Lung (tissue), 12 donors: ENCODE results near the gene CHST10. TPM values are rescaled to one million over a fixed set of nuclear protein-coding genes. Genes with fewer than 3 reads are reported as not detected.

Experiments
- ATAC-seq: fragments of 200-7000 bp; cut with Tn5 transposase; one replicate; pipeline ENCODE4 v1.9.1; 2020; ENCODE audit warnings: moderate number of reproducible peaks; ENCODE audit not compliant: insufficient read depth, low FRiP score
- DNase-seq, 3 donors: peaks; one replicate each; pipeline ENCODE4 v3.0.0-alpha.2; 2013 to 2017
- H3K27ac ChIP-seq, 2 donors: one replicate each; pipeline ENCODE4 v1.5.1; 2013; ENCODE audit warnings: mild to moderate bottlenecking in 2 of 2, moderate library complexity in 2 of 2, control low read depth in 1 of 2, inconsistent platforms in 1 of 2, low read depth in 1 of 2, low read length in 1 of 2
- H3K27me3 ChIP-seq, 3 donors: one replicate each; pipeline ENCODE4 v1.5.1; 2013; ENCODE audit warnings: low read length in 2 of 3; ENCODE audit not compliant: control insufficient read depth in 3 of 3, insufficient read depth in 3 of 3
- H3K36me3 ChIP-seq, 4 donors: one replicate each; pipeline ENCODE4 v1.5.1; 2013; ENCODE audit warnings: low read length in 4 of 4, mild to moderate bottlenecking in 1 of 4, moderate library complexity in 1 of 4; ENCODE audit not compliant: control insufficient read depth in 4 of 4, insufficient read depth in 4 of 4
- H3K4me1 ChIP-seq, 5 donors: one replicate each; pipeline ENCODE4 v1.5.1; 2013; ENCODE audit warnings: low read length in 5 of 5, mild to moderate bottlenecking in 2 of 5, moderate library complexity in 1 of 5; ENCODE audit not compliant: control insufficient read depth in 5 of 5, insufficient read depth in 5 of 5
- H3K4me3 ChIP-seq: one replicate; pipeline ENCODE4 v1.5.1; 2013; ENCODE audit warnings: mild to moderate bottlenecking, control low read depth, moderate library complexity
- H3K9ac ChIP-seq, 2 donors: one replicate each; pipeline ENCODE4 v1.5.1; 2013; ENCODE audit warnings: low read length in 2 of 2, control low read depth in 1 of 2; ENCODE audit not compliant: insufficient read depth in 1 of 2
- H3K9me3 ChIP-seq, 4 donors: one replicate each; pipeline ENCODE4 v1.5.1; 2013; ENCODE audit warnings: low read length in 3 of 4, mild to moderate bottlenecking in 1 of 4, moderate library complexity in 1 of 4; ENCODE audit not compliant: control insufficient read depth in 4 of 4, insufficient read depth in 3 of 4
- WGBS, 2 donors: extraction: QIAGEN DNeasy Blood & Tissue Kit; methylation state at CpG; one replicate each; pipeline ENCODE4 v1.1.7; 2013; 5-methylcytosine and 5-hydroxymethylcytosine counted together
- polyA plus RNA-seq, 2 donors: library from polyadenylated mRNA; stranded (reverse); fragments of 200-250 nt; gene quantifications; one replicate each; pipeline ENCODE4 v1.2.1, GENCODE V29; 2013
- total RNA-seq, 2 donors: library from RNA; depleted of rRNA in 1 of 2; stranded (reverse); fragments of >200 nt in 1 of 2; gene quantifications; one replicate each; pipeline ENCODE4 v1.2.1, GENCODE V29; 2014 to 2021
- TF ChIP-seq, protein P1 (sequence below): IDR thresholded peaks from 2 replicates; pipeline ENCODE4 v1.5.1; 2012; ENCODE audit warnings: mild to moderate bottlenecking; ENCODE audit errors: control extremely low read depth, extremely low read depth
- donor health status: control.
- donor health status: control.
- donor health status: Bipolar disorder and iron deficiency.
- donor health status: healthy.
- donor health status: DM: yes; HTN: yes; CAD: no.

CHST10 gene
- total and polyA plus RNA-seq, 4 donors = 5.1 to 22.4 (median 8.0) TPM

- ATAC-seq (no peak), DNase-seq (no peak)
- peaks cover 0 to 13% (median 3%) of the 10 kb centered on the region in 4 donors for H3K36me3 ChIP-seq
- TF ChIP-seq, protein P1, sequence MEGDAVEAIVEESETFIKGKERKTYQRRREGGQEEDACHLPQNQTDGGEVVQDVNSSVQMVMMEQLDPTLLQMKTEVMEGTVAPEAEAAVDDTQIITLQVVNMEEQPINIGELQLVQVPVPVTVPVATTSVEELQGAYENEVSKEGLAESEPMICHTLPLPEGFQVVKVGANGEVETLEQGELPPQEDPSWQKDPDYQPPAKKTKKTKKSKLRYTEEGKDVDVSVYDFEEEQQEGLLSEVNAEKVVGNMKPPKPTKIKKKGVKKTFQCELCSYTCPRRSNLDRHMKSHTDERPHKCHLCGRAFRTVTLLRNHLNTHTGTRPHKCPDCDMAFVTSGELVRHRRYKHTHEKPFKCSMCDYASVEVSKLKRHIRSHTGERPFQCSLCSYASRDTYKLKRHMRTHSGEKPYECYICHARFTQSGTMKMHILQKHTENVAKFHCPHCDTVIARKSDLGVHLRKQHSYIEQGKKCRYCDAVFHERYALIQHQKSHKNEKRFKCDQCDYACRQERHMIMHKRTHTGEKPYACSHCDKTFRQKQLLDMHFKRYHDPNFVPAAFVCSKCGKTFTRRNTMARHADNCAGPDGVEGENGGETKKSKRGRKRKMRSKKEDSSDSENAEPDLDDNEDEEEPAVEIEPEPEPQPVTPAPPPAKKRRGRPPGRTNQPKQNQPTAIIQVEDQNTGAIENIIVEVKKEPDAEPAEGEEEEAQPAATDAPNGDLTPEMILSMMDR = no peak
- peaks cover 0 to 28% (median 22%) of the 10 kb centered on the region in 5 donors for H3K4me1 ChIP-seq
- H3K27me3 ChIP-seq = no peaks in the 10 kb centered on the region
- H3K27ac ChIP-seq = no peak overlapping the region
- no peaks in the 10 kb centered on the region for H3K9me3 ChIP-seq
- H3K9ac ChIP-seq = no peak overlapping the region
- WGBS, 2 donors = 89 to 91% methylated on average over 12 of the region's 12 CpGs
- H3K4me3 ChIP-seq = no peak overlapping the region
Measured at GRCh38 chr2:100418406-100418962, 1.0 kb upstream of the CHST10 start.

DNA sequence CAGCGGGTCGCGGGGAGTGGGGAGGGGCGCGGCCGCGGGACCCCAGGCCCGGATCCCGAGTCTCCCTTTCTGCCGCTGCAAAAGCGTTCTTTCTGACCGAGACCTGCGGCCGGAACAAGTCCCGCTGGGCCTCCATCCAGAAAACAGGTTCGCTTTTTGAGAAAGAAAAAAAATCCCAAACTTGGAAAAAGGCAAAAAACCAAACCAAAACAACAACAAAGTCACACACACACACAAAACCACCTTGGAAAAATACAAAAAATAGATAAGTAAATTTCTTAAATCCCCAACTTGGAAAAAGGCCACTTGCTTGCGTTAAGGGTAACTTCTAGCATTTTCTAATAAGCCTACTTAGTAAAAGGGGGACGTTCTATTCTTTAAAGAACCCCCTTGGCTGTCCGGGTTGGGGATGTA is 250 bp upstream of the CHST10 start:
- ATAC-seq (no peak), DNase-seq (no peak)
- H3K4me1 ChIP-seq = peaks cover 0 to 25% (median 22%) of the 10 kb centered on the region in 5 donors
- H3K9ac ChIP-seq = peak overlapping the region in 1 of 2 donors; percentile 57
- no peaks in the 10 kb centered on the region for H3K27me3 ChIP-seq
- H3K9me3 ChIP-seq = no peaks in the 10 kb centered on the region
- H3K27ac ChIP-seq = peak overlapping the region; percentile 74 to 85
- H3K36me3 ChIP-seq = peaks cover 0 to 13% (median 3%) of the 10 kb centered on the region in 4 donors
- H3K4me3 ChIP-seq = peak overlapping the region; percentile 77
- 12 to 14% methylated on average over 18 to 19 of the region's 19 CpGs for WGBS, 2 donors
- TF ChIP-seq, protein P1 = no peak

DNA sequence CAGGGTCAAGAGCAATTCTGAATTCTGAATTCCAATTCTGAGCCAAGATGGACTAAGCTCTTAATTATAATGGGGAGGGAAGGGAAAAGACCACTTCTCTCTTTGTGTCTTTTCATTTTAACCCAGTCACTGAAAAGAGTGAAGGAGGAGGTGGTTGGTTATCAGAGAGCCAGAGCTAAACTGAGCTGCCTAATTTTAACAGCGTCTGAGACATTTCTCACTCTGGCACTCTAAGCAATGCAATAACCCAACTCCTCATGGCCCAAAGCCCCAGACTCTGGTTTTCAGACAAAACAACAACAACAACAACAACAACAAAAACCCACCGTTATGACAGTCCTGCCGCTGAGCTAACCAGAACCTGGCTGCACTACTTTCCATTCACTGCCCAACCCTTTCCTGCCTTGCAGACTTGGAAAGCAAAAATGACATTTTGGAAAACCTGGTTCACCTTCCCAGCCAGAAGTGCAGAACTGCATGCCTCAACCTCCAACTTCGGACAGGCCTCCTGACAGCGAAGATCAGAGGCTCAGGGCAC is 1.0 kb downstream of the CHST10 start:
- ATAC-seq (no peak), DNase-seq (peak in 1 of 3 donors; percentile 19)
- Histone ChIP-seq H3K4me3 (peak overlapping the region; percentile 77), H3K9me3 (no peaks in the 10 kb centered on the region), H3K27me3 (no peaks in the 10 kb centered on the region), H3K27ac (peak overlapping the region in 1 of 2 donors; percentile 33), H3K36me3 (peaks cover 0 to 13% (median 3%) of the 10 kb centered on the region in 4 donors), H3K9ac (peak overlapping the region; percentile 48 to 84), H3K4me1 (peaks cover 2 to 22% (median 19%) of the 10 kb centered on the region in 5 donors)
- TF ChIP-seq, protein P1 = no peak
- WGBS, 2 donors = 1% methylated on average over 5 of the region's 5 CpGs
